T-helper 2 cell treated with Interferon-gamma antibody and Interleukin-4, amounts not matched to agents 100 ng/mL and 5 ng/mL, for 36 hours (primary cell): Measurements from ENCODE around the gene PHC3. TPM values are rescaled to one million over a fixed set of nuclear protein-coding genes. Genes with fewer than 3 reads are reported as not detected.
"Not testable (repeated sequence)": the region's sequence is repeated elsewhere in the genome, so short reads cannot be mapped to it uniquely, and the experiment has no call there.

ENCODE experiments used
- intact Hi-C: fragments of 100-400 bp; cut with micrococcal nuclease; formaldehyde crosslinking; loops from one replicate; pipeline ENCODE4 v1.15.1; 2023
- total RNA-seq: library from RNA; stranded (reverse); gene quantifications from 2 replicates; pipeline ENCODE4 v1.2.3, GENCODE V29; 2022

PHC3 gene
- total RNA-seq, 1 donor from 2014 or later: 56.0 TPM

DNA sequence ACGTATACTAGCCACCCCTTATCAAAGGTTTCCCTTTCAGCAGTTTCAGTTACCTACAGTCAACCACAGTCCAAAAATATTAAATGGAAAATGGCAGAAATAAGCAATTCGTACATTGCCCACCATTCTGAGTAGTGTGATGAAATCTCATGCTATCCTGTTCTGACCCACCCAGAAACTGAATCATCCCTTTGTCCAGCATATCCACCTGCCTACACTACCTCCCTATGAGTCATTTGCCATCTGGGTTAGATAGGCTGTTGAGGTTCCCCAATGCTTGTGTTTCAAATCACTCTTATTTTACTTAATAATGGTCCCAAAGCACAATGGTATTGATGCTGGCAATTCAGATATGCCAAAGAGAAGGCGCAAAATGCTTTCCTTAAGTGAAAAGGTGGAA is 15.3 kb upstream of the PHC3 start:
- intact Hi-C loops: no loop called here

- intact Hi-C loops: not testable (repeated sequence)
Measured at GRCh38 chr3:170195759-170196158, 14.2 kb upstream of the PHC3 start.

- intact Hi-C loops: loop anchor here (1.0 kb wide), 3 partner anchors 180 to 623 kb away; no protein-coding TSS in a partner anchor
Measured at GRCh38 chr3:170189398-170190256, 8.1 kb upstream of the PHC3 start.

DNA sequence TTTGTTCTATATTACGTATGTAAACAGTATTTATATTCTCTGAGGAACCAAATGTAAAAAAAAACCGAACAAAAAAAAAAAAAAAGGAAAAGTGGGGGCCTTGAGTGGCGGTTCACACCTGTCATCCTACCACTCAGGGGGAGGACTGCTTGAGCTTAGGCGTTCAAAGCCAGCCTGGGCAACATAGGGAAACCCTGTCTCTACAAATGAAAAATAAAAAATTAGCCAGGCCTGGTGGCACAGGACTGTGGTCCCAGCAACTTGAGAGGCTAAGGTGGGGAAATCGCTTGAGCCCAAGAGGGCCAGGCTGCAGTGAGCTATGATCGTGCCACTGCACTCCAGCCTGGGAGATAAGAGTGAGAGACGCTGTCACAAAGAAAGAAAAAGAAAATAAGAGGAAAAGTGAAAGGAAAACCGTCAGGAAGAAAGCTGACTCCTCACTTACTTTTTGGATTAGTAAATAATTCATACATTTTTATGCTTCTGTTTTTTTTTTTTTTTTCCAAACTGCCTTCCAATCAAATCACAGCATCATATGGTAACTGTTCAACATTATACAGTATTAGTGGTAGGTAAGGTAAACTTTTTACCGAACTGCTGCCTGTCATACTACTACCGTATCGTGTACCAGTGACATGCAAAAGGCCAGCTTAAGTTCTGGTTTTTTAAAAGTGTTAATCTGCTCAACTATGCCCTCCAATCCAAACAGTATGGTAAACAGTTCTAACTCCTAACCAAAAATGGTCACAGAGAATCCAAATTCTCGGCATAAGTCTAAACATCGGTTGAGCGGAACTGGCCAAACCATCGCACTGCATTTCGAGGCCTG is 1.2 kb downstream of the PHC3 start:
- intact Hi-C loops: loop anchor here (1.0 to 2.0 kb wide), 7 partner anchors 143 to 691 kb away; partner anchors contain the start of genes GPR160, LRRC34, LRRIQ4 and RPL22L1

DNA sequence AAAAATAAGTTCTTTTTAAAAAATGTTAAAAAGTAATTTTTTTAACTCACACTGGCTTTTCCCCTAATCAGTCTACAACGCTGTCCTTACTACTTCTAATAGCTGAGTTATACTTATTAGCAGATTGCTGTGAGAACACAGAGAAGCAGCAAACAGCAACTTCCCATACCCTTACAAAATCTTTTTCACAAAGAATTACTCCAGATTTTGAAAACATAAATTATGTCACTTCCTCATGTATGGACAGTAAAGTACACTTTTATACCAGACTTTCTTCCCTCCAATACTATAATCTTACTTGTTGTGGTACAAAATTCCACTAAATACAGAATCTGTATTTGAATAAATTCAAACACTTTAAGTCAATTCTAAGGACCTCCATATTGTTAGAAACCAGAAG is 2.1 kb downstream of the PHC3 start:
- intact Hi-C loops: no loop called here

GRCh38 chr3:170178651-170179050 is 2.9 kb downstream of the PHC3 start:
- intact Hi-C loops: no loop called here

- intact Hi-C loops: loop anchor here (5.0 kb wide), 1 partner anchor 44 kb away; no protein-coding TSS in a partner anchor
Measured at GRCh38 chr3:170171563-170171962, 10.0 kb downstream of the PHC3 start.

DNA sequence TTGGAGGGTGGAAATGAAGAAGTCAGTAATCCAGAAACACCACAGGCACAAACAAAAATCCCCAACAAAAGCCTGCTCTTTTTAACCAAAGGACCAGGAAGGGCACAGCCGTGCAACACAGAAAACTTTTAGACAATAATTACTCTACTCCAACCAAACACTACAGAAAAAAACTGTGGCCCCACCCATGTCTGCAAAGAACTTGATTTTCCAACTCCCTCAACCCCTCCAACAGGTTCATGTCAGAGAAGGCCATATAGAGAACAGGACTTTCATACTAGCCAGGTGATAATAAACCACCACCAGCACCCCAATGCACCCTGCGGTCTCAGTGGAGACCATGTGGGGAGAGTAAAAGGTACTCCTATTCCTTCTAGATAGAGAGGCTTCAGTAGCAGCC is 16.8 kb downstream of the PHC3 start:
- intact Hi-C loops: no loop called here

DNA sequence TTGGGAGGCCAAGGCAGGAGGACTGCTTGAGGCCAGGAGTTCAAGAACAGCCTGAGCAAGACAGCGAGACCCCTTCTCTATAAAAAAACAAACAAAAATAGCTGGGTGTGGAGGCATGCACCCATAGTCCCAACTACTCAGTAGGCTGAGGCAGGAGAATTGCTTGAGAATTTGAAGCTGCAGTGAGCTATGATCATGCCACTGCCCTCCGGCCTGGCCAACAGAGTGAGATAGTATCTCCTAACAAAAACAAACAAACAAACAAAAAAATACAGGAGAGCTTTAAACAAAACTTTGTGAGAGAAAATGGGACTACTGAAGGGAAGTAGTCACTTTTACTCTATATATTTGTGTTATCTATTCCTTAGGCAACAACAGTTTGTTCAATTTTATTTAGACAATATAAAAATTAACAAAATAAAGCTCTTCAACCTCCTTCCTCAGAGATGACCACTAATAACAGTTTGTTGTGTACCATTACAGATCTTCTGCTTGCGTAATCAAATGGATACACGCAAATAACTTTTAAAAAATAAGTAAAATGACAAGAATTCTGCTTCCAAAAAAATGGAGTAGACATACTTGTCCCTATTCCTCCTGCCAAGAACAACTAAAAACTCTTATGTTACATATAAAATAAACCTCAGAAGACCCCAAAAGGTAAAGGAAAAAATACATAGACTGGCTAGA is 17.4 kb downstream of the PHC3 start:
- intact Hi-C loops: no loop called here

DNA sequence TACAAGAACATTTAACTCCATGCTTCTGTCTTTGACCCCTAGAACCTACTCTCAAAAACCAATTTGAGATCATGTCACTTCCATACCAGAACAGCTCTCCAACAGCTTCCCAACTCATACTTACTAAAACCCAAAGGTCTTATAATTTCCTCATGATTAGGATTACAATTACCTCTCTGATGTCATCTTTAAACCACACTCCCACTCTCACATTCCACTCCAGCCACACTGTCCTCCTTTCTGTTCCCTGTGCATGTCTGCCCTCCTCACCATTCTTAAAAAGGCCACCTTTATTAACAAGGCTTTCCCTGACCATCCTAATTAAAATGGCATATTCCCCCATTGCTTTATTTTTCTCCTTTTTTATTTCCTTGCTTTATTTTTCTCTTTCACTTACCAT is 18.9 kb downstream of the PHC3 start:
- intact Hi-C loops: no loop called here

GRCh38 chr3:170162052-170162451 is 19.5 kb downstream of the PHC3 start:
- intact Hi-C loops: no loop called here

- intact Hi-C loops: no loop called here
Measured at GRCh38 chr3:170159933-170160332, 21.6 kb downstream of the PHC3 start.

GRCh38 chr3:170159459-170159858 is 22.1 kb downstream of the PHC3 start:
- intact Hi-C loops: no loop called here

GRCh38 chr3:170155604-170156003 is 25.9 kb downstream of the PHC3 start:
- intact Hi-C loops: no loop called here

- intact Hi-C loops: no loop called here
Measured at GRCh38 chr3:170154569-170155143, 26.9 kb downstream of the PHC3 start.

GRCh38 chr3:170154084-170154483 is 27.4 kb downstream of the PHC3 start:
- intact Hi-C loops: no loop called here

DNA sequence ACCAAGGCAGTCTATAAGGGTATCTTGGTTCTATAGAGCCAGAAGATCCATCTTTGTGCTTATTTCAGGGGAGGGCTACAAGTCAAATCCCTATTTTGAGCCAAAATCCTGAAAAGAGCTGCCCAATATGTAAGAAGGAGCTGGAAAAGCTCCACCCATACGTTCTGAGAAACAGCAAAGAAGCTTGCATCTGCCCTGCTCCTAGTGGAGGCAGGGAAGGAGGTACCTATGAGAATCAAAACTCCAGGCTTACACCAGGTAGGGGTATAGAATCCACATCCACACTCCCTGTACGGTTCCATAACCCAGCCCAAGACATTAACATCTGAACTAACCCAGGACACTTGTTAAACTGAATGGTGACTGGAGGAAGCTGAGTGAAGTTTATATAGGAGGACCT is 30.0 kb downstream of the PHC3 start:
- intact Hi-C loops: no loop called here

- intact Hi-C loops: no loop called here
Measured at GRCh38 chr3:170149016-170149415, 32.5 kb downstream of the PHC3 start.

DNA sequence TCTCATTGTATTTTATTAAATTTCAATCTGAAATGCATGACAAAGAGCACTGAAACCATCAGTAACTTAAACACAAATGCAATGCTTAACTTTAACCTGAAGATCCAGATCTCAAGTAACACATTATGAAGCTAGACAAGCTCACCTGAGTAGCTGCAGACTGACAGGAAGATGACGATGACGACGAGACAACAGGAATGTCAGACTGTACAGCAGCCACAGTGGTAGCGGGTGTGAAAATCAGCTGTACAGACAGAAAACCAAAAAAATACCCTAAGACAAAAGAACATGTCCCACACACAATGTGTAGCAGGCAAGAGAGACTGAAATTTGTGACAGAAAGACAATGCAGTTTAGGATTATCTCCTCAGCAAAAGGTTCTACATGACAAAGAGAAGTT is 36.3 kb downstream of the PHC3 start:
- intact Hi-C loops: no loop called here

GRCh38 chr3:170144437-170144843 is 37.1 kb downstream of the PHC3 start:
- intact Hi-C loops: no loop called here

- intact Hi-C loops: no loop called here
Measured at GRCh38 chr3:170142373-170142772, 39.2 kb downstream of the PHC3 start.
